ENCODE measurements around the gene PKD1L1.

PKD1L1 gene

GRCh38 chr7:47801423-47801822 is 146.8 kb downstream of the PKD1L1 start:
- H3K9me3 ChIP-seq (ENCODE audit: control insufficient read depth, insufficient read depth, low read depth, low read length) = no peaks in the 10 kb centered on the region
- no peaks in the 10 kb centered on the region for H3K36me3 ChIP-seq (ENCODE audit: control insufficient read depth in 2 of 2, insufficient read depth in 1 of 2, low read length in 2 of 2)
- ChIA-PET CTCF (no interaction called here), POLR2A (no interaction called here)
- TF ChIP-seq ZNF837 (tag by site-specific recombination; IDR thresholded peaks at IDR 0.05) (no peak), ZNF335 (tag by site-specific recombination; conservative IDR thresholded peaks at IDR 0.05) (no peak), TCF7L2 (IDR thresholded peaks at IDR 0.05; ENCODE audit: borderline replicate concordance, low read depth, low read length) (no peak), ZNF202 (tag by site-specific recombination; IDR thresholded peaks at IDR 0.05; ENCODE audit: borderline replicate concordance) (no peak), ZNF239 (tag by site-specific recombination; IDR thresholded peaks at IDR 0.05) (no peak), ZEB2 (tag by site-specific recombination; IDR thresholded peaks at IDR 0.05) (no peak), SP3 (tag by site-specific recombination; IDR thresholded peaks at IDR 0.05) (no peak), ZNF777 (tag by site-specific recombination; IDR thresholded peaks at IDR 0.05; ENCODE audit: borderline replicate concordance) (no peak), ZNF692 (tag by site-specific recombination; IDR thresholded peaks at IDR 0.05) (no peak), BCL11A (tag by site-specific recombination; IDR thresholded peaks at IDR 0.05; ENCODE audit: low read depth) (no peak), ZBTB17 (tag by site-specific recombination; IDR thresholded peaks at IDR 0.05) (no peak), ATF2 (tag by site-specific recombination; IDR thresholded peaks at IDR 0.05; ENCODE audit: low read depth) (no peak), GLIS2 (tag by site-specific recombination; IDR thresholded peaks at IDR 0.05) (no peak), ZNF792 (tag by site-specific recombination; IDR thresholded peaks at IDR 0.05) (no peak), ZNF433 (tag by site-specific recombination; IDR thresholded peaks at IDR 0.05; ENCODE audit: low read depth) (no peak)
- H3K4me1 ChIP-seq (ENCODE audit: control insufficient read depth, insufficient read depth, low read length) = no peaks in the 10 kb centered on the region
- no peak overlapping the region for H3K4me3 ChIP-seq (ENCODE audit: low read depth, low read length)
- no peak overlapping the region for H3K27ac ChIP-seq (ENCODE audit: extremely low read depth, low read depth, low read length)

GRCh38 chr7:47799524-47799923 is 148.7 kb downstream of the PKD1L1 start:
- POLR2A ChIA-PET = no interaction called here
- Histone ChIP-seq H3K9me3 (ENCODE audit: control insufficient read depth, insufficient read depth, low read depth, low read length) (no peaks in the 10 kb centered on the region), H3K27ac (ENCODE audit: extremely low read depth, low read depth, low read length) (no peak overlapping the region), H3K4me3 (ENCODE audit: low read depth, low read length) (no peak overlapping the region), H3K4me1 (ENCODE audit: control insufficient read depth, insufficient read depth, low read length) (no peaks in the 10 kb centered on the region), H3K36me3 (ENCODE audit: control insufficient read depth in 2 of 2, insufficient read depth in 1 of 2, low read length in 2 of 2) (no peaks in the 10 kb centered on the region)
- CTCF ChIA-PET = no interaction called here
- TF ChIP-seq ZBTB21 (tag by site-specific recombination; IDR thresholded peaks at IDR 0.05) (no peak), ZNF341 (tag by site-specific recombination; IDR thresholded peaks at IDR 0.05; ENCODE audit: low read depth) (no peak), ZXDB (tag by site-specific recombination; IDR thresholded peaks at IDR 0.05) (no peak), EGR2 (tag by site-specific recombination; IDR thresholded peaks at IDR 0.05; ENCODE audit: low read depth) (no peak), KLF9 (tag by site-specific recombination; IDR thresholded peaks at IDR 0.05; ENCODE audit: low read depth) (no peak), ZNF704 (tag by site-specific recombination; IDR thresholded peaks at IDR 0.05) (no peak), BCL11A (tag by site-specific recombination; IDR thresholded peaks at IDR 0.05; ENCODE audit: low read depth) (no peak), REST (tag by site-specific recombination; IDR thresholded peaks at IDR 0.05) (no peak), ZSCAN18 (tag by site-specific recombination; IDR thresholded peaks at IDR 0.05) (no peak), ZBTB10 (tag by site-specific recombination; IDR thresholded peaks at IDR 0.05) (no peak), MYNN (tag by site-specific recombination; IDR thresholded peaks at IDR 0.05; ENCODE audit: borderline replicate concordance) (no peak)

Data from HEK293 (cell line).